SIG-M5 treated with dmso at 0.1 percent for 504 hours (cell line): ENCODE measurements around the gene TSPAN9.

Experiments used
- DNase-seq: peaks from one replicate; lab custom pipeline; 2025; ENCODE audit not compliant: unreplicated experiment; lab: John Stamatoyannopoulos, UW

TSPAN9 gene

DNA sequence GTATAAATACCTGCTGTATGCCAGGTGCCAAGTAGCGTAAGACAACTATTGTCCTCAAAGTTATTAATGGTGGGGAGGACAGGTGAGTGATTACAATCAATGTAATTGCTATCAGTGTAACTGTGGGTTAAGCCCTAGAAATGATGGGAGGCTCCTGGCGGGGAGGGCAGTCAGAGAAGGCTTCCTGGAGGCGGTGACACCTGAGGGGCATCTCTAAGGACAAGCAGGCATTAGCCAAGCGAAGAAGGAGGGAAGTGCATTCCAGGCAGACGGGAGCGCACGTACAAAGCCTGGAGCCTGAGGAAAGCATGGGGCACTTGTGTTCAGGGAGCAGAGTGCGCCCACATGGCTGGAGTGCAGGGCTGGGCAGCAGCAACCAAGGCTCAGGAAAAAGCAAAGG, 230.9 kb downstream of the TSPAN9 start:
- no peak for DNase-seq

DNA sequence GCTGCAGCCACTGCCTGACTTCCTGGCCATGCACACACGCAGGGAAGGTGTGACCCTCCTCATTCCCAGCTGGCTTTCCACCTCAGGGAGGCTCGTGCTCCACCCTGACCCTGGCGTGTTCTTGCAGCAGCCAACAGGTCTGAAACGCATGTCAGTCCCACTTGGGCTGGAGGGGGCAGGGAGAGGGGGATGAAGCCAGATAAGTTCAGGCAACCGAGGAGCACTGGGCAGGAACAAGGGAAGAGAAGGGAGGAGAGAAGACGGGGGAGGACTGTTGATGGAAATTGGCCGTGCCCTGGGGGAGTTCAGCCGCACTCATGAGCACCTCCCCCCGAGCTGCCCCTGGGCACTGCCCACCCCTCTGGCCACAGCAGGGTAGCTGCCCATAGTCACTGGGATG, 231.4 kb downstream of the TSPAN9 start:
- DNase-seq: no peak

DNA sequence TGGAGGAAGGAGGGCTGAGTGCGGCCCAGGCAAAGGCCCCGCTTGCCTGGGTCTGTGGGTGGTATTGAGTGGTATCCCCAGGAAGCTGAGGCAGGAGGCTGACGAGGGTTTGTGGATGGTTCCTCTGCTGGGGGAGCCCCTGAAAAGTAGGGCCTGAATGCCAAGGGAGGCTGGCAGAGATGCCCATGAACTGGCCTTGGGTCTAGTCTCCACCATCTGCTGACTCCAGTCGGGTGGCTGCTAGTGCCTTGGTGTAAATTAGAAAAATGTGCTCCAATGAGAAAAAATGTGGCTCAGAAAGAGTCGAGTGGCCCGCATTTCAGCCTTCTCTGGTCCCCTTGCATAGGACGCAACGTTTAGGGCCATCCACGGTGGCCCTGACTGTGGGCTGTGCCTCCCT, 232.6 kb downstream of the TSPAN9 start:
- no peak for DNase-seq

DNA sequence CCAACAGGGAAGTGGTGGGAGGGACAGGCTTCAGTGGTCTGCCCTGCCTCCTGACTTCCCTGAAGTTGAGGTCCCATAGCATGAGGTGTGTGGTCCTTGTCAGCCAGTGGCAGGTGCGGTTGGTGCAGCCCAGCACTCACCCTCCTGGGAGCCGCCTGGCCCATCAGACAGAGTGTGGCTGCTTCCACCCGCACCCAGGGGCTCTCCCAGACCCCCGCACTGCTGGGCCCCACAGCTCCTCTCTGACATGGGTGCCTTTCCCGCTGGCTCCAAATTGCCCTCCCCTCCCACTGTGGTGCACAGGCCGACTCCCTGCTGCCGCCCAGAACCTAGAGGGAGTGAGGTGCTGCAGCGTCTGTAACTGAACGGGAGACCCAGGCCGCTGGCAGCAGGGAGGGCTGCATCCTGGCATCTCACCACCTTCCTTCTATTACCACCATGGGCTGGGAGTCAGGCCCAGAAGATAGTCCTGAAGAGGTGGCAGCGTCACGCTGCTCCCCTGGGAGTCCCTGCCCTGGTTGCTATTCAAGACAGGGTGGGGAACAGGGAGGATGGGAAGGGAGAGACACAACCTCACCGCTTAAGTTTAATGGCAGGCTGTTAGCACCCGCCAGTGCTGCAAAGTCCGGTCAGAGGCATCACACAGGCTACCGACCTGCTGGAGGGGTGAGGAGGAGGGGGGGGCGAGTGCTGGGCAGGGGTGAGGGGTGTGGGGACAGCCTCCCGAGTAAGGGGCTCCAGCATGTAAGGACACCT, 233.3 kb downstream of the TSPAN9 start:
- DNase-seq: no peak

DNA sequence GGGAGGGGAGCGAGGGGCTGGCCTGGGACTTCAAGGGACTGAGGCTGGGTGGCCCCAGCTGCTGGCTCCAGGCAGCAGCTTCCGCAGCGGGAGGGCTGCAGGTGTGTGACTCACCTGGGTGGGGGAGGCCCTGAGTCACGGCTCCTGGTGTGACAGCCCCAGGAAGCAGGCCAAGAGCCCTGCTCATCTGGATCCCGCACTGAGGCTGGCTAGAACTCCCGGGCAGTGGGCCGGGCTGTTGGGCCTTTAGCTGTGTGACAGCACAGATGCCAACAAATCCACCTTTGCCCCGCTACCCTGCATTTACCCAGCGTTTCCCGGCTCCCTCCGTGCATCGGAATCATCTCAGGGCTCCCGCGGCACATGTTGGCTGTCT, 233.8 kb downstream of the TSPAN9 start:
- DNase-seq: no peak

DNA sequence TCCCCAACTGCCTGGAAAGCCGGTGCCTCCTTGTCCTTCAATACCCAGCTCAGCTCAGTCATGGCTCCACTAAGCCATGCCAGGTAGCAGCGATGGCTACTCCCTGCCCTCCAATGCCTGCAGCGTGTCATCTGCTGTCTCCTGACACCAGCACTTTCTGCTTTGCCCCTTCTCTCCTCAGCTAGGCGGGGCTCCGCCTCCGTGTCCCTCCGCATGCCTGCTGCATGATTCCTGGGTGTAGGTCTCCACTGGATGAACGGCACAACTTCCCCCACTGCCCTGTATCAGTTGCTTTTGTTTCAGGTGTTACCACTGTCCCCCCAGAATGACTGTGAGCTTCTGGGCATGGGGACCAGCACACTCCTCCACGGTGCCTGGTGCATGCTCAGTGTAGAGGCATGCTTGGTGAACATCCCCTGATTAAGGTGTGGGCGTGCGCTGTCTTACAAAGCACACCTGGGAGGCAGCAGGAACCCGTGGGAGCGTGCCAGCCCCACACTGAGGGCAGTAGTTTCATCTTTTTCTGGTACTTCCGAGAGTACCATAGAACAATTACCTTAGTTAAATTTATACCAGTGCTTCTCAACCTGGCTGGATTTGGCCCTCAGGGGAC, 234.4 kb downstream of the TSPAN9 start:
- DNase-seq: no peak

DNA sequence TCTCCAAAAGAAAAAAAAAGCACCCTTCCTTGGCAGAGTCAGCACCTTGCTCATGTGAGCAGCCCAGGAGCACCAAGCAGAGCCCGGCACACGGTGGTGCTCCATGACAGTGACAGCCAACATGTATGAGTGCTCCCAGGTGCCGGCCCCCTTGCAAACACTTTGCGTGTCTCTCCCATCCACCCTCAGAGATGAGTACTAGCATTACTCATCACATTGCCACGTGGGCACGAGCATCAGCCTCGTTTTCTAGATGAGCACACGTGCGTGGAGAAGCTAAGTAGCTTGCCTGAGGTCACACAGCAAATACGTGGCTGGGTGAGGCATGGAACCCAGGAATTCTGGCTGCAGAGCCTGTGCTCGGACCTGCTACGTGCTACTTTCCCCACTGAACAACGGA, 235.9 kb downstream of the TSPAN9 start:
- DNase-seq: no peak

DNA sequence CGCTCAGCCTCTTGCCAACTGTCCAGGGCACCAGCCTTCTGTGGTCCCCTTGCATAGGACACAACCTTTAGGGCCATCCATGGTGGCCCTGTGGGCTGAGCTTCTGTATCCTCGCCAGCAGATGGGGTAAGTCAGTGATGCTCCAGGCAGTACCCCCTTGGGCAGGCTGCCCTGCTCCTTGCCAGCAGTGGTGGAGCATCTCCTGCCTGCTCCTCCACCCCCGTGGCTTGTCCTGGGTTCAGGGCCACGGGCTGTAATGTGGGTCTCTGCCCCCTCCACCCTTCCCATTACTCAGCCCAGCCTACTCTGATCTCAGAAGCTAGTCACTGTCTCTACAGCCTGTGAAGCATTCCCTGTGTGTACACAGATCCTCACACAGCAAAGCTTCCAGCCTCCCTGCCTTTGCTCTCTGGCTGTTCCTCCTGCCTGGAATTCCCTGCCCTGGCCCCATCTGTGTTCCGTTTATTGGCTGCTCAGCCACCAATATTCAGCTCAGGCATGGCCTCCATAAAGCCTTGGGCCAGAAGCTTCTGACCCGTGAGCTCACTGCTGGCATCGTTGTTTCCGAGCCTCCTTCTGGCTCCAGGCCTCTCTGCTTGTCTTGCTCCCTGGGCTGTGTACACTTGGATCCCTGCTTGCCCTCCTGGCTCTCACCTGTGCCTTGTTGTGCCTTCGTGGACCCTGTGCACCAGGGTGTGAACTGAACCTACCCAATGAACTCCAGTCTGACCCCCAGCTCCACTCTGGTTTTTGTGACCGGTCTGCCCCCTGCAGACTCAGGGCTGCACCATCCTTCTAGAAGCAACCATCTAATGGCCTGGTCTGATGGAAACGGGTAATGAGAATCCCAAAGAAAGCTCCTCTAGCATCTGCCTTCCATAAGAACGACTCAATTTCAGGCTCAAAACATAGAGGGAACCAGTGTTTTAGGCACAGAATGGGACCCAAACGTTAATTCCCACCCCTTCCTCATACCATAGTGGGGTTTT, 236.8 kb downstream of the TSPAN9 start:
- DNase-seq: peak; percentile 46

DNA sequence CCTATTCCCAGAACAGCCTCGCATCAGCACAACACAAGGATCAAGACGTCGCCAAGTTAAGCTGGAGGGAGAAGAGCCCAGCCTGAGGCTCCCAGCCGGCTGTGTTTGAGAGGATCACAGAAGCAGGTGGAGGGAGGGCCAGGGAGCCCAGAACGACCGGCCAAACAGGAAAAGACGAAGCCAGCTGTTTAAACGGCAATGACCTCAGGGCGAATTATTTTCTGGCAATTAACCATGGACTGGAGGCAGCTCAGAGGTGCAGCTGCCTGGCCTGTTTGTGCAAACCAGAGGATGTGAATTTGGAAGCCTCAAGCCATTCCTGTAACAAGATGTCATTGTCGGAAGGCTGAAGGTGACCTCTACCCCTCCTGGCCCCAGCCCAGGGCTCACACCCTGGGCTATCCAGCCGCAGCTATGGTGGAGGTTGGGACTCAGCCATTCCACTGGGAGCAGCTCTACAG, 238.1 kb downstream of the TSPAN9 start:
- DNase-seq: peak; percentile 46

DNA sequence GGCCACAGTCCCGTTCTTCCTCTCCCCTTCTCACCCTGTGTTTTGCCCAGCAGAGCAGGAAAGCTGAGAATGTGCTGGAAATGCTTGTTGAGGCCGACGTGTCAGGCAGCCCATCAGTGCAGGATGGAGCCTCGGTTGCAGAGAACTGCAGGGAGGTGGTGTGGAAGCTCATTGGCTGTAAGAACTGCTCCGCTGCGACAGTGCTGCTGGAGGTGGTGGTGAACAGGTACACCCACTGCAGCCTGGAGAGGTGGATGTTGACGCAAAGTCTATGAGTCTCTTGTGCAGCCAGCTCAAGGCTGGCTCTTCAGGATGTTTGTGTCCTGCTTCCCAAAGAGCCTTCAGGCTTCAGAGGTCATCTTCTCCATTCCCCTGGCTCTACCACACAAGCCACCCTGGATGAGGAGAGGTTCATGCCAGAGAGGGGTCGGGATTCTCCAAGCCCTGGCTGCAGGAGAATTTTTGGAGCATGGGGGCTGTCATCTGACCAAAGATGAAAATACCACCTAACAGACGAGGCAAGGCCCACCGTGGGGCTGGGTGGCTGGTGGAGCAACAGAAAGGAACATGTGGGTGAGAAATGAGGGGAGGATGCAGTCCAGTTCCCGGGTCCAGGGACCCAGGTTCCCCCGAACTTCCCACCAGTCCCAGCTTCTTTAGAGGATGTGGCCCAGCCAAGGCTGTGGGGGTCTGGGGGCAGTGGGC, 239.7 kb downstream of the TSPAN9 start:
- DNase-seq: no peak

DNA sequence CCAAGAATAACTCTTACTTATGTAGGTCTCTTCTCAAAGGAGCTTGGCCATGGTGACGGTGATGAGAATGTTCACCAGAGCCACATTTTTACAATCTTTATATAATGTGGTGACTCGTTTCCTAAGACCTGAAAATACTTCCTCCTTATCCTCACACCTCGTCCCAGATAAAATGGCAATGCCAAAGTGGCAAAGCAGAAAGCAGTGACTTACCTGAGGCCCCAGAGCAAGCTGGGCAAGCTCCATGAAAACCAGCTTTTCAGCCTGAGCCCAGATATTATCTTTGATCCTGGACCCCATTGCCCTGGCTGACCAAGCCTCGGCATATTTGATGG, 240.3 kb downstream of the TSPAN9 start:
- no peak for DNase-seq

DNA sequence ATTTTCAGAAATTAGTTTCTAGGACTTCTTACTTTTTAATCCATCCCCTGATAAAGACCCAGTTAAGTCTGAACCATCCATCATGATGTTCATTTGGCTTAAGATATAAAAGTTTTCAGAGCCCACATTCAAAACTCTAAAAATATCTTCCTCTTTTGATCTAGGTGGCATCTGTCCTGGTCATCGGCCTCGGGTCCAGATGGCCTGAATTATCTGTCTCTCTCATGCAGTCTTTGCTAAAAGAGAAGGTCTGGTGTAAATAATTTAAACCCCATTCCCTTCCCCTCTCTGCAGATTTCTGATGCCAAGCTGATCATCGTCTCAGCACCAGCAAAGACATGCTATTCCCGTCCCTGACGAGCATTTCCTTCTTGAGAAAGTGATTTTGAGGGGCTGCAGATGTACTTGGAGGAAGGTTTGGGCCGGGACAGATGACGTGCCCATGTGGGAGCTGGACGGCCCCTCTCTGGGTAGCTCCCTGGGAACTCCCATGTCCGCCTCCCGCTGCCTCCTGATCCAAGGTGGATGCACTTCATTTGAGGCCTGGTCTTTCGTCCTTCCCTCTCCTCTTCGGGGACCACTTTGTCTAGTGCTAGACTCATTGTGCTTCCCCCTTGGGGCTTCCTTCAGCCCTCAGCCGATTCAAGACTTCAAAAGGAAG, 240.8 kb downstream of the TSPAN9 start:
- no peak for DNase-seq

DNA sequence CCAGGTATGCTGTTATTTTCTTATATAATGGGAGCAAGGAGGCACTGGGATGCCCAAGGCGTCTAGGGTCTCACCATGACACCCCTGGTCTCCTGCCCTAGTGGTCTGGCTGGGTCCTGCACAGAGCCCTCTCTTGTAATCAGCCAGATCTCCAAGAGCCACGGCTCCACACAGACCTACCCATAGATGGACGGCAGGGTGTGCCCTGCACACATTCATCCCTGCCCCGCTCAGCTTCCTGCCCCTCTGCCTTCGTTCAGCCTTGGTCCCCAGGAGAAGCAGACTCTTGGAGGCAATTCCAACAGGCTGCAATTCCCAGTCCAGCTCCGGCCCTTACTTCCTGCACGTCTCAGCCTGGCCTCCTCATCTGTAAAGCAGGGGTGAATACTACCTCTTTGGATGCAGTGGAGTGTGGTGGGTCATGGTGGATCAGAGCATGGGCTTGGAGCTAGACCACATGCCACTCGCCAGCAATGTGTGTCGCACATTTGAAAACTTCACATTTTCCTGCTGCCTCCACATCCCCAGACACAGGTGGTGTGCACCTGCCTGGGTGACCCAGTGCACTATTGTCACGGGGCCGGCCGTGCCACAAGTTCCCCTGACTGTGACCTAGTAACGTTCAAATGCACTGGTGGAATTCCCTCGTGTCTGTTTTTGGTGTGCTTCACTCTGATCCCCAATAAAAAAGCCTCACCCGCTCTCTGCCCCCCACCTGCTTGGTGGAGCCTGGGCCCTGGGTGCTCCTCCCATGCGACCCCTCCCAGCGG, 242.7 kb downstream of the TSPAN9 start:
- no peak for DNase-seq

DNA sequence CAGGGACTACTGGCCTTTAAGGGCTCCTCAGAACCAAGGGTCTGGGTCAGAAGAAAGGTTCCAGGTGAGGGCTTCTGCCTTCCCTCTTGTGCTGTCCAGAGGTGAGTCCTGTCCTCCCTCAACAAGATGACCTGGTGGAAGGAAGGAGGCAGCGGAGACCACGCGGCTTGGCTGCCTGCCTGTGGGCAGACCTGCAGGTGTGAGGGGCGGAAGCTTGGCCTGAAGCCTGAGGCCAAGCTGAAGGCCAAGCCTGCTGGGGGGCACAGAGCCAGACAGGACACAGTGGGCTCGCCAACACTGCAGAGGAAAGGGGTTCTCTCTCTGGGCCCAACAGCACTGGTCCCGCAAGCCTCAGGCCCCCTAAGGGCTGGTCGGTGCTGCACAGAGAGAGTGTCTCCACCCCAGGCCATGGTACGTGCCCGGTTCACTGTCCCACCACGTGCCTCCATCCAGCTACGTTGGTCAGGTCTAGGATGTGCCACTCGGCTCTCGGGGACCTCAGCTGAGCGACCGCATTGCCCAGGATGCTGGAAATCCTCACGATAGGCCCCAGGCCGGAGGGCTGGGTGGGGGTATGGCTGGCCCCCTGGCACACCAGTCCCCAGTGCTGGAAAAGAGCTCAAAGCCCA, 243.8 kb downstream of the TSPAN9 start:
- DNase-seq: no peak

DNA sequence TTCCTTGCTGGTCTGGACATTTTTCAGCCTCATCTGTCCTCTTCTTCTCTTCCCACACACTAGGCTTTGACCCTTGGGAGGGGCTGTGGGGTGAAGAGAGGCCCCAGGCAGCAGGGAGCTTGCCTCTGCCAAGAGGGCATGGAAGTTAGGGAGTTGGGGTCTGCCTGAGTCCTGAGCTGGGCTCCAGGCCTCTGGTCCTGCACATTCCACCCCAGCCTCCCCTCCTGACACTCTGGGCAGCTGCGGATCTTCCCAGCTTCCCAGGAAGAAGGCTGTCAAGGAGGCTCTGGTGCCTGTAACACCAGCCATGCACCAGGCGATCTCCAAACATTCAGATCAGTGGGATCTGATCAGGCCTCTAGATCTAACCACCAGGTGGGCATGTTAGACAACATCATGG, 244.7 kb downstream of the TSPAN9 start:
- no peak for DNase-seq

DNA sequence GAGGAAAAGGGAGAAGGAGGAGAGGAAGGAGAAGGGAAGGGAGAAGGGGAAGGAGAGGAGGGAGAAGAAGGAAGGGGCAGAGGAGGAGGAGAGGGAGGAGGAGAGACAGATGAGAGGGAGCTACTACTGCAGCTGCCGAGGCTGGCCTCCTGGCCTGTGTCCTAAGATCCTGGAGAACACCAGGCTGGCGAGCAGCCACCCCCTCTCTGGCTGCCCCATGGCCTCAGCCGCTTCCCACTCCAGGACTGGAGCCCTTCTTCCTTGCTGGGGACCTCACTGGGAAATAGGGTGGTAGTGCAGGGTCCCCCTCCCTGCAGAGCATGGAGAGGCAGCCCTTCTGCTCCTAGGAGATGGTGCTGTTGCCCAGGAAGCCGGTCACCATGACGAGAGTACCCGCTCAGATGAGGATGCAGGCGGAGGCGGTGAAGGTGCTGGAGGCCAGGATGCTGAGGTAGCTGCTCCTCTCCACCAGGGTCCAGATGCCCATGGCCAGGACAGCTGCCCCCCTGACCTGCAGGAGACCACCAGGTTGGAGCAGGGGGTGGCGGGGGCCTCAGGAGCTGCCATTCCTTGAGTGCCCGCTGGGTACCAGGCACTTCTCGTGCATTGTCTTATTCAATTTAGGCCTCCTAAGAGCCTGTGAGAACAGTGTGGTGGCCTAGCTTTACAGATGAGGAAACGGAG, 246.0 kb downstream of the TSPAN9 start:
- DNase-seq: no peak

DNA sequence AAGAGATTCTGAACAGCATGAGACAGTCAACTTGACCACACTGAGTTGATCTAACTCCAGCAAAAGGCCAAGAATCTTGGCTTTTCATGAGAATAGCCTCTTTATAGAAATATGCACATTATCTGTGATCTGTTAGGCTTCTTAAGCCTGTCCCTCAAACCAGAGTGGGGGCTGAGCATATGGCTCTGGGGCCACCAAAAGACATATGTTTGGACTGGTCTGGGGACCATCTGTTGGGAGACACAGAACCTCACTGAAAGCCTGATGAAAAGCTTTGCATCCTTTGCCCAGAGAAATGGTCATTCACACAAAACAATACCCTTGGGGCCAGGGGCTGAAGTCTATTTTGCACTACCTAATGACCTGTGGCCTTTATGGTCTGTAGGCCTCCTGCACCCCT, 248.6 kb downstream of the TSPAN9 start:
- no peak for DNase-seq

DNA sequence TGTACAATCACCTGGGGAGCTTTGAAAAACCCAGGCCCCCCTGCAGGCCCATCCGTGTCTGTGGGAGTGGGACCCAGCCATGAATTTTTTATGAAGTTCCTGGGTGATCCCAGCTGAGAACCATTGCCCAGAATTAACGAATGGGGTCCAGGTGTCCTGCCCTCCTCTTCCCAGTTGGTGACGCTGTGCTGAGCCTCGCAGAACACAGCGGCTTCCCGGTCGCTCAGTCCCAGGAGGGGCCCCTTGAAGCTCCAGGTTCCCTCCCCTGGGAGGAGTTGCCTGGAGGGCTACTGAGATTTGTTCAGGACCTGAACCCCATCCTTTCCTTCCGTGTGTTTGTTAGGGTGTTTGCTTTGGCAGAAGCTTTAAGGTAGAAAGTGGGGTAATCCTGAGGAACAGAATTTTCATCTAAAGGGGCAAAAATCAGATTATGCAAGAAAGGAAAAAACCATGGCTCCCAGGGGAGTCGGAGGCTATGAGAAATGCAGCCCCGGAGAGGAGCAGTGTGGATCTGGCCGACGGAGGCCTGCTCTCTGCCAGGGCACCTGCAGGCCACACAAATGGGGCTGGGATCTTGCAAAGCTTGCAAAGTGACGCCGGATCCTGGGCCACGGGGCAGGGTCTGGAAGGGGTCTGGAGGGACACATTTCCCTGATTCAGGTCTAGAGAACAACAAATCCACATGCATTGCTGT, 249.1 kb downstream of the TSPAN9 start:
- no peak for DNase-seq
